ENCODE measurements around the gene GPR55.

DNA sequence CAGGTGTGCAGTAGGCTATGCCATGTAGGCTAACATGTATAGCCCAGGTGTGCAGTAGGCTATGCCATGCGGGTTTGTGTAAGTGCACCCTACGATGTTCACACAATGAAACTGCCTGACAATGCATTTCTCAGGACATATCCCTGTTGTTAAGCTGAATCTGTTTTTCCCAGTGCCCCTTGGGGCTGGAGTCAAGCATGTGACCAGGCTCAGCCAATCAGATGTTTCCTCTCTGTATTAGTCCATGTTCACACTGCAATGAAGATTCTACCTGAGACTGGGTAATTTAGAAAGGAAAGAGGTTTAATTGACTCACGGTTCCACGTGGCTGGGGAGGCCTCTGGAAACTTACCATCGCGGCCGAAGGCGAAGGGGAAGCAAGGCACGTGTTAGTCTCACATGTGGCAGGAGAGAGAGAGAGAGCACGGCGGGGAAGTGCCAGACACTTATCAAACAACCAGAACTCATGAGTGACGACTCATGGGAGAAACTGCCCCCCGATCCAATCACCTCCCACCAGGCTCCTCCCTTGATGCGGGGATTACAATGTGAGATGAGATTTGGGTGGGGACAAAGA, 36.1 kb downstream of the GPR55 start:
- TF ChIP-seq POLR2AphosphoS5 (IDR thresholded peaks at IDR 0.05) (no peak), EP300 (IDR thresholded peaks at IDR 0.05) (no peak), CTCF (IDR thresholded peaks at IDR 0.05) (no peak)
